ENCODE data around the gene ZNF497.

GRCh38 chr19:58346961-58347929, 15.3 kb downstream of the ZNF497 start:
- TF ChIP-seq CTCF (conservative IDR thresholded peaks at IDR 0.05 in 1 of 2, IDR thresholded peaks at IDR 0.05 in 1 of 2; ENCODE audit: low read depth in 1 of 2, low read length in 2 of 2) (no peak), EZH2 (IDR thresholded peaks at IDR 0.05; ENCODE audit: low read length, missing control alignments) (no peak)

All from fibroblast of lung (primary cell).